Upper lobe of right lung (tissue), 1 donor: ENCODE measurements around the gene MPEG1. TPM values are rescaled to one million over a fixed set of nuclear protein-coding genes. Genes with fewer than 3 reads are reported as not detected.

ENCODE experiments used
- ATAC-seq: fragments of 200-7000 bp; cut with Tn5 transposase; one replicate; pipeline ENCODE4 v1.9.1; 2020; ENCODE audit warnings: mild to moderate bottlenecking, moderate library complexity
- DNase-seq: peaks from one replicate; pipeline ENCODE4 v3.0.0-alpha.2; 2020
- H3K27ac ChIP-seq: fragments of 200-600 bp; one replicate; pipeline ENCODE4 v1.8.0; 2022
- H3K27me3 ChIP-seq: fragments of 200-600 bp; one replicate; pipeline ENCODE4 v1.8.0; 2022; ENCODE audit warnings: mild to moderate bottlenecking
- H3K36me3 ChIP-seq: fragments of 200-600 bp; one replicate; pipeline ENCODE4 v1.8.0; 2022
- H3K4me1 ChIP-seq: fragments of 200-600 bp; one replicate; pipeline ENCODE4 v1.8.0; 2022
- H3K4me3 ChIP-seq: fragments of 200-600 bp; one replicate; pipeline ENCODE4 v1.8.0; 2022; ENCODE audit warnings: mild to moderate bottlenecking
- H3K9me3 ChIP-seq: fragments of 200-600 bp; one replicate; pipeline ENCODE4 v1.8.0; 2022
- intact Hi-C: fragments of 100-400 bp; cut with DNase I; formaldehyde crosslinking; loops from one replicate; pipeline ENCODE4 v1.11.0; 2022
- total RNA-seq: library from RNA; stranded (reverse); fragmentation: NEBNext Ultra II Directional; extraction: Animal tissue kit (Norgen Biotek cat#: 25700); gene quantifications from one replicate; pipeline ENCODE4 v1.2.1, GENCODE V29; 2021
- TF ChIP-seq, protein P1 (sequence below): fragments of 200-600 bp; IDR thresholded peaks from one replicate; pipeline ENCODE4 v1.8.0; 2022; ENCODE audit warnings: antibody characterized with exemption
- donor health status: DM: no; HTN: yes; CAD: no; lungs with severe emphysema.

The MPEG1 gene
- total RNA-seq, 1 donor from 2014 or later = 34.1 TPM

GRCh38 chr11:59240322-59240721 is 27.6 kb upstream of the MPEG1 start:
- no peak for DNase-seq
- no peaks in the 10 kb centered on the region for H3K36me3 ChIP-seq
- no peaks in the 10 kb centered on the region for H3K4me1 ChIP-seq
- no peaks in the 10 kb centered on the region for H3K27me3 ChIP-seq
- no peak for ATAC-seq
- no peak overlapping the region for H3K4me3 ChIP-seq
- H3K27ac ChIP-seq = no peak overlapping the region
- H3K9me3 ChIP-seq = no peaks in the 10 kb centered on the region
- TF ChIP-seq, protein P1, sequence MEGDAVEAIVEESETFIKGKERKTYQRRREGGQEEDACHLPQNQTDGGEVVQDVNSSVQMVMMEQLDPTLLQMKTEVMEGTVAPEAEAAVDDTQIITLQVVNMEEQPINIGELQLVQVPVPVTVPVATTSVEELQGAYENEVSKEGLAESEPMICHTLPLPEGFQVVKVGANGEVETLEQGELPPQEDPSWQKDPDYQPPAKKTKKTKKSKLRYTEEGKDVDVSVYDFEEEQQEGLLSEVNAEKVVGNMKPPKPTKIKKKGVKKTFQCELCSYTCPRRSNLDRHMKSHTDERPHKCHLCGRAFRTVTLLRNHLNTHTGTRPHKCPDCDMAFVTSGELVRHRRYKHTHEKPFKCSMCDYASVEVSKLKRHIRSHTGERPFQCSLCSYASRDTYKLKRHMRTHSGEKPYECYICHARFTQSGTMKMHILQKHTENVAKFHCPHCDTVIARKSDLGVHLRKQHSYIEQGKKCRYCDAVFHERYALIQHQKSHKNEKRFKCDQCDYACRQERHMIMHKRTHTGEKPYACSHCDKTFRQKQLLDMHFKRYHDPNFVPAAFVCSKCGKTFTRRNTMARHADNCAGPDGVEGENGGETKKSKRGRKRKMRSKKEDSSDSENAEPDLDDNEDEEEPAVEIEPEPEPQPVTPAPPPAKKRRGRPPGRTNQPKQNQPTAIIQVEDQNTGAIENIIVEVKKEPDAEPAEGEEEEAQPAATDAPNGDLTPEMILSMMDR = no peak
- intact Hi-C loops = no loop called here

GRCh38 chr11:59226396-59226795 is 13.7 kb upstream of the MPEG1 start:
- Histone ChIP-seq H3K27ac (no peak overlapping the region), H3K27me3 (no peaks in the 10 kb centered on the region), H3K36me3 (no peaks in the 10 kb centered on the region), H3K9me3 (no peaks in the 10 kb centered on the region), H3K4me1 (peaks cover 33% of the 10 kb centered on the region), H3K4me3 (no peak overlapping the region)
- intact Hi-C loops = no loop called here
- TF ChIP-seq, protein P1 = no peak
- DNase-seq = no peak
- ATAC-seq = no peak

GRCh38 chr11:59225017-59225416 is 12.3 kb upstream of the MPEG1 start:
- intact Hi-C loops = no loop called here
- H3K27ac ChIP-seq = peak overlapping the region; percentile 67
- ATAC-seq (no peak), DNase-seq (no peak)
- peaks cover 38% of the 10 kb centered on the region for H3K4me1 ChIP-seq
- no peak overlapping the region for H3K4me3 ChIP-seq
- H3K9me3 ChIP-seq = no peaks in the 10 kb centered on the region
- TF ChIP-seq, protein P1 = no peak
- no peaks in the 10 kb centered on the region for H3K36me3 ChIP-seq
- no peaks in the 10 kb centered on the region for H3K27me3 ChIP-seq

DNA sequence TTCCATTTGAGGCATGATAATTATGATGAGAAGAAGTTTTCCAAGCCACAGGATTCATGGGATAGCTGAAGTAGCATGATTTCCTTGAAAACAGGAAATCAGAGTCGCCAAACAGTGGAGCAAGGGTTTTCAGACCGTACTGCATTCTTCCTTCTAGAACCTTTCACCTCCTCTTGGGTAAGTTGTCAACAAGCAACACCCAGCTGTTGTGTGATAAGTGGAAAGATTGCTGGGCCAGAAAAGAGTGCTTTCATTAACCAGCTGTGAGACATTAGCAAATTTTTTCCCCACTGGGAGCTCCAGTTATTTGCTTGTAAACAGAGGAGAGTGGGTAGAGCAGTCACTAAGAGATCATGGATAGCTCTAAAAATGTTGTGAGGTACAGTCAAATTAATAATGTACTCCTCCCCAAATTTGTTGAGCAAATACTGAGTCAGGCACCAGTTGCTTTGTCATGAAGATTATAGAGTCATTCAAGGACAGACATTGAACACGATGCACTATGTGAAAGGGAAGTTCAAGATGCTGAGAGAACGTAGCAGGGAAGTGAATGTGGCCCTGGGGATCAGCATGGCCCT is 11.7 kb upstream of the MPEG1 start:
- TF ChIP-seq, protein P1 = no peak
- no peak overlapping the region for H3K4me3 ChIP-seq
- H3K9me3 ChIP-seq = no peaks in the 10 kb centered on the region
- ATAC-seq = peak; percentile 77
- DNase-seq = no peak
- intact Hi-C loops = no loop called here
- peaks cover 38% of the 10 kb centered on the region for H3K4me1 ChIP-seq
- no peaks in the 10 kb centered on the region for H3K27me3 ChIP-seq
- H3K27ac ChIP-seq = peak overlapping the region; percentile 67
- no peaks in the 10 kb centered on the region for H3K36me3 ChIP-seq

DNA sequence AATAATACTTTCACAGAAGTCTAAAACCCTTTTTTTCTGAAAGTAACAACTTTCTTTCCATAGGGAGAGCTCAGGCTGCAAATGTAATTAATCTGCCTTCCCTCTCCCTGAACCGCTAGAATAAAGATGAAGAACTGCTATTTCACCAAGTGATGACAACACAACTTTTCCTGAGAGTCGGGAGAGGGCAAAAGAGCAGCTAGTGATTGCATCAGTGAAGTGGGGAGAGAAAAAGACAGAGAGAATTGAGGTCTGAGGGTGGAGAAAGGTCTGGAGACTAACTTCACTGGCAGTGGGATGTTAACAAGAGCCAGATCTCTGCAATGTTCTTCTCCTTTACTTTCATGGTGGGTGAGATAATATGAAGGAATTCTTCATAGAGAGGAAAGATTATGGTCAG is 10.9 kb upstream of the MPEG1 start:
- peak; percentile 36 for ATAC-seq
- TF ChIP-seq, protein P1 = no peak

DNA sequence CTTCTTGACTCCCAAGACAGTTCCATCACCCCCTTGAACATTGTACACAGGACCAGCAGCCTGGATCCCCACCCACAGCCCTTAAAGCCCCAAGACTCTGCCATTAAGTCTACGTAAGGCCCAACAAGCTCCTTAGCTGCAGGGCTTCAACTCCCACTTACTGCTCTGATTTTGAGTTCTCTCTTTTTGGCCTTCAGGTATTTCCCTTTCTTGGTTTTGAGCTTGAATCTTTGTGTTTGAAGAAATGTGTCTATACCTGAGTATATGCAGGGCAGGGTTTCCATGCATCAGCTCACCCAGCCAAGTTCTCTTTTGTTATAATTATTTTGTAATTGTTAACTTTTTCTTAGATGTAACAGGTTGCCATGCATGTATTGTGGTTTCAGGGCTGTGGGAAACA is 10.4 kb upstream of the MPEG1 start:
- Histone ChIP-seq H3K9me3 (no peaks in the 10 kb centered on the region), H3K4me1 (peaks cover 41% of the 10 kb centered on the region), H3K36me3 (no peaks in the 10 kb centered on the region), H3K4me3 (no peak overlapping the region), H3K27ac (peak overlapping the region; percentile 67), H3K27me3 (no peaks in the 10 kb centered on the region)
- DNase-seq = no peak
- intact Hi-C loops = no loop called here
- no peak for ATAC-seq
- TF ChIP-seq, protein P1 = no peak

More for the DNA sequence above, 10.9 kb upstream of the MPEG1 start:
- Histone ChIP-seq H3K9me3 (no peaks in the 10 kb centered on the region), H3K36me3 (no peaks in the 10 kb centered on the region), H3K4me3 (no peak overlapping the region), H3K4me1 (peaks cover 38% of the 10 kb centered on the region), H3K27ac (peak overlapping the region; percentile 67), H3K27me3 (no peaks in the 10 kb centered on the region)
- no peak for DNase-seq
- intact Hi-C loops = no loop called here
